Natural killer cell (primary cell): ENCODE results near the gene PLA2G4A. TPM values are rescaled to one million over a fixed set of nuclear protein-coding genes. Genes with fewer than 3 reads are reported as not detected.

Experiments
- ATAC-seq, 3 donors: fragments of 150-1000 bp in 2 of 3; fragments of 200-7000 bp in 1 of 3; cut with Tn5 transposase; 1 replicate in 1 of 3; 2 replicates in 2 of 3; pipeline ENCODE4 v1.10.0; 2021; ENCODE audit warnings: mild to moderate bottlenecking in 2 of 3, moderate library complexity in 2 of 3
- DNase-seq, 2 donors: peaks; one replicate each; pipeline versions ENCODE4 v3.0.0 to v3.0.0-alpha.2; 2013 to 2021; ENCODE audit warnings: mixed read lengths in 1 of 2
- H3K27ac ChIP-seq: one replicate; pipeline ENCODE4 v1.5.1; 2013; ENCODE audit warnings: mild to moderate bottlenecking, low read length
- H3K27me3 ChIP-seq: one replicate; pipeline ENCODE4 v1.6.1; 2013; ENCODE audit warnings: low read length; ENCODE audit not compliant: control insufficient read depth, insufficient read depth
- H3K36me3 ChIP-seq: one replicate; pipeline ENCODE4 v1.6.1; 2013; ENCODE audit warnings: low read length; ENCODE audit not compliant: control insufficient read depth, insufficient read depth
- H3K4me1 ChIP-seq: one replicate; pipeline ENCODE4 v1.6.1; 2013; ENCODE audit warnings: low read length; ENCODE audit not compliant: control insufficient read depth, insufficient read depth
- H3K4me3 ChIP-seq: one replicate; pipeline ENCODE4 v1.5.1; 2013; ENCODE audit warnings: low read length
- H3K9me3 ChIP-seq: one replicate; pipeline ENCODE4 v1.6.1; 2013; ENCODE audit warnings: low read length; ENCODE audit not compliant: control insufficient read depth, insufficient read depth
- H3K27ac Mint-ChIP-seq, 2 donors: one replicate each; pipeline ENCODE4 v1.8.0; 2022; ENCODE audit warnings: mild to moderate bottlenecking in 2 of 2, mixed read lengths in 2 of 2, moderate library complexity in 1 of 2
- H3K27me3 Mint-ChIP-seq, 2 donors: one replicate each; pipeline ENCODE4 v1.8.0; 2022; ENCODE audit warnings: low read depth in 2 of 2, mixed read lengths in 2 of 2
- H3K36me3 Mint-ChIP-seq: one replicate; pipeline ENCODE4 v1.8.0; 2022; ENCODE audit warnings: mixed read lengths
- H3K4me1 Mint-ChIP-seq, 2 donors: one replicate each; pipeline ENCODE4 v1.8.0; 2022; ENCODE audit warnings: mixed read lengths in 2 of 2
- H3K4me3 Mint-ChIP-seq: one replicate; pipeline ENCODE4 v1.8.0; 2022; ENCODE audit warnings: mild to moderate bottlenecking, moderate library complexity, mixed read lengths
- H3K9me3 Mint-ChIP-seq, 2 donors: one replicate each; pipeline ENCODE4 v1.8.0; 2022; ENCODE audit warnings: mixed read lengths in 2 of 2
- WGBS: methylation state at CpG from one replicate; pipeline ENCODE4 v1.1.7; 2013; ENCODE audit warnings: missing lambda C conversion rate; ENCODE audit not compliant: insufficient coverage; 5-methylcytosine and 5-hydroxymethylcytosine counted together
- intact Hi-C: fragments of 100-400 bp; cut with micrococcal nuclease; formaldehyde crosslinking; loops from one replicate; pipeline ENCODE4 v1.14.2; 2022
- total RNA-seq, 4 donors: library from RNA; stranded (reverse); fragments of 120-200 nt in 1 of 4; gene quantifications; one replicate each; pipeline versions ENCODE4 v1.2.3 to v1.2.4, GENCODE V29; 2013 to 2022
- TF ChIP-seq, protein P1 (sequence below): fragments of 200-600 bp; IDR thresholded peaks from one replicate; pipeline ENCODE4 v1.8.0; 2022; ENCODE audit warnings: antibody characterized with exemption

PLA2G4A gene
- total RNA-seq, 3 donors from 2014 or later (not counting 1 experiment from before 2014, with no cell fraction given): 0.33 to 1.3 (median 0.45) TPM

DNA sequence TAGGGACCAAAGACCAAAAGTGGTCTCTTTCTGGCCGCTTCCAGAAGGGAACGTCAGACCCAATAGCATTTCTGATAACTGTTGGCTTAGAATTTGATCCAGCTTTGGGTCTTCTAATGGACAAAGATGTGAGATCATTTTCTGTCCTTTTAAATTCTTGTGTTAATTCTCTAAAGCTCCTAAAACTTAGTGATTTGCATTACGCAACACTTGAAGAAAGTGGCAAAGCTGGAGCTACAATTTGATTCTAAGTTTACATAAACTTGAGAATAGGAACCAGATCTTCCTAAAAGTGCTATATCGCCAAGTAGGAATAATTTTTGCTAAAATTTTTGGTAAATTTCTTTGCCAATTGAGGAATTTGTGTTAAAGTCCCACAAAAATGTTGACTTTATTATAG lies 21.6 kb upstream of the PLA2G4A start:
- intact Hi-C loops: no loop called here
- ATAC-seq: no peak

DNA sequence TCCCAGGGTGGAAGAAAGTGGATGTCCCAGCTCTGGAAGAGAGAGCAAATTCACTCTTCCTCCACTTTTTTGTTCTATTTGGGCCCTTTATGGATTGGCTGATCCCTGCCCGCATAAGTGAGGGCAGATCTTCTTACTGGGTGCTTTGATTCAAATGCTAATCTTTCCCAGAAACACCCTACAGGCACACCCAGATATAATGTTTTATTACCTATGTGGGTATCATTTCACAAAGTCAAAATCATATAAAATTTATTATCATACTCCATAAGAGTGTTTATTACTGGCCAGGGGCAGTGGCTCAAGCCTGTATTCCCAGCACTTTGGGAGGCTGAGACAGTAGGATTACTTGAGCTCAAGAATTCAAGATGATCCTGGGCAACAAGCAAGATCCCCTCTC lies 16.9 kb upstream of the PLA2G4A start:
- no peak overlapping the region for H3K4me3 Mint-ChIP-seq

More for the DNA sequence above, 21.6 kb upstream of the PLA2G4A start:
- Histone ChIP-seq H3K36me3 (no peaks in the 10 kb centered on the region), H3K4me3 (no peak overlapping the region), H3K27me3 (no peaks in the 10 kb centered on the region), H3K4me1 (no peaks in the 10 kb centered on the region), H3K9me3 (no peaks in the 10 kb centered on the region), H3K27ac (no peak overlapping the region)
- no peak for DNase-seq
- Mint-ChIP-seq H3K4me3 (no peak overlapping the region), H3K36me3 (no peaks in the 10 kb centered on the region), H3K27me3 (no peaks in the 10 kb centered on the region), H3K9me3 (no peaks in the 10 kb centered on the region), H3K27ac (no peak overlapping the region), H3K4me1 (no peaks in the 10 kb centered on the region)
- WGBS: 84% methylated on average over 4 of the region's 4 CpGs
- TF ChIP-seq, protein P1, sequence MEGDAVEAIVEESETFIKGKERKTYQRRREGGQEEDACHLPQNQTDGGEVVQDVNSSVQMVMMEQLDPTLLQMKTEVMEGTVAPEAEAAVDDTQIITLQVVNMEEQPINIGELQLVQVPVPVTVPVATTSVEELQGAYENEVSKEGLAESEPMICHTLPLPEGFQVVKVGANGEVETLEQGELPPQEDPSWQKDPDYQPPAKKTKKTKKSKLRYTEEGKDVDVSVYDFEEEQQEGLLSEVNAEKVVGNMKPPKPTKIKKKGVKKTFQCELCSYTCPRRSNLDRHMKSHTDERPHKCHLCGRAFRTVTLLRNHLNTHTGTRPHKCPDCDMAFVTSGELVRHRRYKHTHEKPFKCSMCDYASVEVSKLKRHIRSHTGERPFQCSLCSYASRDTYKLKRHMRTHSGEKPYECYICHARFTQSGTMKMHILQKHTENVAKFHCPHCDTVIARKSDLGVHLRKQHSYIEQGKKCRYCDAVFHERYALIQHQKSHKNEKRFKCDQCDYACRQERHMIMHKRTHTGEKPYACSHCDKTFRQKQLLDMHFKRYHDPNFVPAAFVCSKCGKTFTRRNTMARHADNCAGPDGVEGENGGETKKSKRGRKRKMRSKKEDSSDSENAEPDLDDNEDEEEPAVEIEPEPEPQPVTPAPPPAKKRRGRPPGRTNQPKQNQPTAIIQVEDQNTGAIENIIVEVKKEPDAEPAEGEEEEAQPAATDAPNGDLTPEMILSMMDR: no peak

DNA sequence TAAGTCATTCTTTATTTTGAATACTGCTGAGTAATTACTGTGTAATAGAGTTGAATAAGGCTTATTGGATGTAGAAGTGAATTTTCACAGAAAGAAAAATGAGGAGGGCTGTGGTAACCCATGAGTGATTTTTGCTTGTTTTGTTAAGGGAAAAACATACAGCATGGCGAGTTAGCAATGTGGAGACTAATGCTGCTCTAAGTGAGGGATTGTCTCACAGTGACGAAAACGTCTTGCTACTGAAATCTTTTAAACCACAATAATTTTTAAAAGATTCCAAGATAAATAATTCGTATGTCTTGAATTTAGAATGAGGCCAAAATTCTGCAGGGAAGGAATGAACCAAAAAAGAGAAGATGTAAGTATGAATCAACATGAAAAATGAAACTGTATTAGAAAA lies 16.2 kb upstream of the PLA2G4A start:
- Histone ChIP-seq H3K9me3 (no peaks in the 10 kb centered on the region), H3K4me3 (no peak overlapping the region), H3K27ac (no peak overlapping the region), H3K4me1 (no peaks in the 10 kb centered on the region), H3K36me3 (no peaks in the 10 kb centered on the region), H3K27me3 (no peaks in the 10 kb centered on the region)
- DNase-seq (no peak), ATAC-seq (no peak)
- no peaks in the 10 kb centered on the region for H3K9me3 Mint-ChIP-seq
- H3K27ac Mint-ChIP-seq: no peak overlapping the region
- H3K27me3 Mint-ChIP-seq: no peaks in the 10 kb centered on the region
- H3K4me3 Mint-ChIP-seq: no peak overlapping the region
- H3K4me1 Mint-ChIP-seq: no peaks in the 10 kb centered on the region
- no peaks in the 10 kb centered on the region for H3K36me3 Mint-ChIP-seq
- TF ChIP-seq, protein P1: no peak
- 100% methylated on average over 1 of the region's 4 CpGs for WGBS
- intact Hi-C loops: no loop called here

More for the DNA sequence above, 16.9 kb upstream of the PLA2G4A start:
- no peak overlapping the region for H3K27ac Mint-ChIP-seq
- Histone ChIP-seq H3K36me3 (no peaks in the 10 kb centered on the region), H3K27me3 (no peaks in the 10 kb centered on the region), H3K9me3 (no peaks in the 10 kb centered on the region), H3K4me1 (no peaks in the 10 kb centered on the region), H3K4me3 (no peak overlapping the region), H3K27ac (no peak overlapping the region)
- TF ChIP-seq, protein P1: no peak
- no peaks in the 10 kb centered on the region for H3K9me3 Mint-ChIP-seq
- no peaks in the 10 kb centered on the region for H3K27me3 Mint-ChIP-seq
- no peaks in the 10 kb centered on the region for H3K4me1 Mint-ChIP-seq
- DNase-seq (no peak), ATAC-seq (no peak)
- no peaks in the 10 kb centered on the region for H3K36me3 Mint-ChIP-seq
- intact Hi-C loops: no loop called here
- WGBS: 80% methylated on average over 1 of the region's 1 CpG

DNA sequence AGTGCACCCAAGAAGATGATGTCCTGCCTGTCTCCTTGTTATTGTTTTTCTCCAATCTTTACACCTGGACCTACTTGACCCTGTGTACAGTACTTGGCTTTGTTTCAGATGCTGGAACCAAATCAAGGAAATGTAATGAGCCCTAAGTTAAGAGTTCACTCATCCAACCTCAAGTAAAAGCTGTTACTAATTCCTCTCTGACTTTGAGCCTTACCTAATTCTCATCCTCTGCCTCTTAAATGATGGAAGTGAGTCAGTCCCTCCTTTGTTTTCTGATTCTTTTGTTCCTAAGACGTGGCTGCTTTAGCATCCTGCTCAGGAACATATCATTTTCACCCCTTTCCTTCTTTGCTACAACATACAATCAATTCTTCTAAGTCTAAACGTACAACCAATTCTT lies 15.3 kb upstream of the PLA2G4A start:
- H3K9me3 Mint-ChIP-seq: no peaks in the 10 kb centered on the region
- WGBS: 75% methylated on average over 1 of the region's 2 CpGs

More for the DNA sequence above, 15.3 kb upstream of the PLA2G4A start:
- ATAC-seq: no peak
- TF ChIP-seq, protein P1: no peak
- no peaks in the 10 kb centered on the region for H3K27me3 Mint-ChIP-seq
- no peaks in the 10 kb centered on the region for H3K36me3 Mint-ChIP-seq
- no peak overlapping the region for H3K4me3 ChIP-seq
- no peaks in the 10 kb centered on the region for H3K27me3 ChIP-seq
- no peaks in the 10 kb centered on the region for H3K9me3 ChIP-seq
- no peak overlapping the region for H3K27ac ChIP-seq
- no peaks in the 10 kb centered on the region for H3K4me1 ChIP-seq
- intact Hi-C loops: no loop called here
- no peaks in the 10 kb centered on the region for H3K4me1 Mint-ChIP-seq
- no peak overlapping the region for H3K27ac Mint-ChIP-seq
- no peaks in the 10 kb centered on the region for H3K36me3 ChIP-seq
- H3K4me3 Mint-ChIP-seq: no peak overlapping the region
- DNase-seq: no peak
